NB4 (cell line): Measurements from ENCODE around the gene HEXB.

ENCODE experiments used
- CTCF ChIP-seq: IDR thresholded peaks from one replicate; pipeline ENCODE4 v1.5.1; 2012; ENCODE audit warnings: low read depth, low read length
- MYC ChIP-seq: IDR thresholded peaks from 2 replicates; pipeline ENCODE4 v1.6.1; 2011; ENCODE audit warnings: low read depth, low read length
- POLR2A ChIP-seq: IDR thresholded peaks from 2 replicates; pipeline ENCODE4 v1.6.1; 2011; ENCODE audit warnings: mild to moderate bottlenecking; ENCODE audit not compliant: insufficient read length; ENCODE audit errors: extremely low read depth

- TF ChIP-seq CTCF (peak; percentile 27), POLR2A (no peak), MYC (no peak)
Observed at GRCh38 chr5:74673011-74673790, 11.8 kb upstream of the HEXB start.
